GM23338 (cell line): ENCODE measurements around the gene ZCCHC9. TPM values are rescaled to one million over a fixed set of nuclear protein-coding genes. Genes with fewer than 3 reads are reported as not detected.

Source experiments
- ATAC-seq: fragments of 200-7000 bp; cut with Tn5 transposase; 3 replicates; pipeline ENCODE4 v1.9.1; 2020
- DNase-seq: peaks from one replicate; pipeline ENCODE4 v3.0.0-alpha.2; 2015; ENCODE audit warnings: low spot score
- H2AFZ ChIP-seq: fragments of 200-600 bp; sonication (generic); 2 replicates; pipeline ENCODE4 v1.8.0; 2016; ENCODE audit warnings: antibody characterized with exemption, mild to moderate bottlenecking, moderate library complexity
- H3F3A ChIP-seq: fragments of 200-600 bp; sonication (generic); replicated peaks from 2 replicates; pipeline ENCODE4 v1.8.0; 2017; ENCODE audit warnings: antibody characterized with exemption, mixed run types, low read depth
- H3K27ac ChIP-seq: fragments of 200-600 bp; sonication (generic); 2 replicates; pipeline ENCODE4 v1.6.1; 2016; ENCODE audit warnings: low read depth
- H3K27me3 ChIP-seq: fragments of 200-600 bp; sonication (generic); 2 replicates; pipeline ENCODE4 v1.8.0; 2016; ENCODE audit warnings: mild to moderate bottlenecking, mixed run types, moderate library complexity; ENCODE audit not compliant: insufficient read depth
- H3K36me3 ChIP-seq: fragments of 200-600 bp; sonication (generic); 2 replicates; pipeline ENCODE4 v1.8.0; 2016; ENCODE audit warnings: mild to moderate bottlenecking; ENCODE audit not compliant: insufficient read depth
- H3K4me1 ChIP-seq: fragments of 200-600 bp; sonication (generic); 2 replicates; pipeline ENCODE4 v1.8.0; 2016; ENCODE audit warnings: mild to moderate bottlenecking, moderate library complexity; ENCODE audit not compliant: insufficient read depth
- H3K4me2 ChIP-seq: fragments of 200-600 bp; sonication (generic); 2 replicates; pipeline ENCODE4 v1.7.1; 2017; ENCODE audit warnings: mixed run types
- H3K4me3 ChIP-seq: fragments of 200-600 bp; sonication (generic); 2 replicates; pipeline ENCODE4 v1.6.1; 2016; ENCODE audit warnings: mixed run types
- H3K79me2 ChIP-seq: fragments of 200-600 bp; sonication (generic); replicated peaks from 2 replicates; pipeline ENCODE4 v1.8.0; 2017; ENCODE audit warnings: mild to moderate bottlenecking; ENCODE audit not compliant: insufficient read depth
- H3K9me2 ChIP-seq: fragments of 200-600 bp; sonication (generic); 2 replicates; pipeline ENCODE4 v1.8.0; 2017; ENCODE audit not compliant: insufficient read depth
- H4K20me1 ChIP-seq: fragments of 200-600 bp; sonication (generic); replicated peaks from 2 replicates; pipeline ENCODE4 v1.8.0; 2017; ENCODE audit warnings: mild to moderate bottlenecking; ENCODE audit not compliant: insufficient read depth
- H3K27ac Mint-ChIP-seq: 2 replicates; pipeline ENCODE4 v1.8.0; 2020; ENCODE audit warnings: inconsistent platforms, mild to moderate bottlenecking, moderate library complexity, mixed read lengths
- H3K27me3 Mint-ChIP-seq: 3 replicates; pipeline ENCODE4 v1.8.0; 2022; ENCODE audit warnings: low read depth, mild to moderate bottlenecking, moderate library complexity, mixed read lengths, inconsistent platforms; ENCODE audit not compliant: insufficient read depth, poor library complexity
- H3K36me3 Mint-ChIP-seq: 3 replicates; pipeline ENCODE4 v1.8.0; 2021; ENCODE audit warnings: low read depth, mild to moderate bottlenecking, inconsistent platforms, moderate library complexity, mixed read lengths
- H3K4me1 Mint-ChIP-seq: 3 replicates; pipeline ENCODE4 v1.8.0; 2020; ENCODE audit warnings: mild to moderate bottlenecking, inconsistent platforms, mixed read lengths
- H3K4me3 Mint-ChIP-seq: 3 replicates; pipeline ENCODE4 v1.8.0; 2021; ENCODE audit warnings: moderate library complexity, mild to moderate bottlenecking, inconsistent platforms, mixed read lengths
- H3K9me3 Mint-ChIP-seq: 3 replicates; pipeline ENCODE4 v1.8.0; 2020; ENCODE audit warnings: moderate library complexity, mild to moderate bottlenecking, inconsistent platforms, mixed read lengths
- CTCF ChIP-seq, 2 experiments: fragments of 200-600 bp in 1 of 2; sonication (generic) in 1 of 2; conservative IDR thresholded peaks; 2 replicates each; pipeline versions ENCODE4 v1.5.1 to v1.6.1; 2016 to 2017; ENCODE audit warnings: antibody characterized with exemption in 2 of 2, low read depth in 2 of 2, mild to moderate bottlenecking in 2 of 2, moderate library complexity in 1 of 2
- ETS1 ChIP-seq: IDR thresholded peaks from 2 replicates; pipeline ENCODE4 v1.6.1; 2016; ENCODE audit warnings: antibody characterized with exemption
- EZH2 ChIP-seq: fragments of 200-600 bp; sonication (generic); IDR thresholded peaks from one replicate; pipeline ENCODE4 v1.8.0; 2017; ENCODE audit warnings: antibody characterized with exemption, mild to moderate bottlenecking, low read depth; ENCODE audit not compliant: unreplicated experiment
- NANOG ChIP-seq: IDR thresholded peaks from 2 replicates; pipeline ENCODE4 v1.6.1; 2016; ENCODE audit warnings: antibody characterized with exemption, borderline replicate concordance
- POLR2AphosphoS5 ChIP-seq: IDR thresholded peaks from 2 replicates; pipeline ENCODE4 v1.6.1; 2016; ENCODE audit warnings: antibody characterized with exemption, low read depth
- STAT1 ChIP-seq: IDR thresholded peaks from one replicate; pipeline ENCODE4 v1.6.1; 2016; ENCODE audit warnings: antibody characterized with exemption; ENCODE audit not compliant: unreplicated experiment
- ZNF114 ChIP-seq: fragments of 250-450 bp; sonication (Bioruptor Pico); IDR thresholded peaks from 2 replicates; pipeline ENCODE4 v1.5.0; 2020; ENCODE audit warnings: mild to moderate bottlenecking, moderate library complexity
- ZNF462 ChIP-seq: fragments of 250-450 bp; sonication (Bioruptor Pico); IDR thresholded peaks from 2 replicates; pipeline ENCODE4 v1.5.0; 2020; ENCODE audit warnings: mild to moderate bottlenecking, moderate library complexity
- polyA plus RNA-seq: library from polyadenylated mRNA; unstranded; fragments of >200 nt; fragmentation: Nextera tagmentation; extraction: Ambion mirVana; gene quantifications from 2 replicates; pipeline ENCODE4 v1.2.1, GENCODE V29; 2016
- total RNA-seq: library from RNA; depleted of rRNA; stranded (reverse); fragments of >200 nt; shearing (Covaris generic); gene quantifications from 2 replicates; pipeline ENCODE4 v1.2.3, GENCODE V29; 2014

Gene ZCCHC9
- total and polyA plus RNA-seq, 2 experiments from 2014 or later = 31.1 to 48.7 TPM

- TF ChIP-seq STAT1 = no peak
- TF ChIP-seq POLR2AphosphoS5 = no peak
- no peak for TF ChIP-seq NANOG
- TF ChIP-seq ZNF114 (CRISPR knock-in tag) = no peak
Observed at GRCh38 chr5:81297531-81297930, 3.9 kb upstream of the ZCCHC9 start (continued).

- no peaks in the 10 kb centered on the region for H3K27me3 Mint-ChIP-seq
- DNase-seq (peak; percentile 21), ATAC-seq (no peak)
- H3F3A ChIP-seq = no peaks in the 10 kb centered on the region
- H3K27me3 ChIP-seq = no peaks in the 10 kb centered on the region
- H4K20me1 ChIP-seq = no peaks in the 10 kb centered on the region
- peak overlapping the region; percentile 88; the same call in 1 of the 2 replicates for H2AFZ ChIP-seq
- H3K4me1 Mint-ChIP-seq = peaks cover 11% of the 10 kb centered on the region
- H3K4me1 ChIP-seq = peaks cover 9% of the 10 kb centered on the region; the same call in 1 of the 2 replicates
- peak overlapping the region; percentile 98 for H3K27ac Mint-ChIP-seq
- H3K27ac ChIP-seq = peak overlapping the region; percentile 84
- H3K9me2 ChIP-seq = no peaks in the 10 kb centered on the region
- peaks cover 63% of the 10 kb centered on the region for H3K79me2 ChIP-seq
- H3K4me3 ChIP-seq = peak overlapping the region; percentile 65
- H3K36me3 ChIP-seq = no peaks in the 10 kb centered on the region
- peak overlapping the region; percentile 93 for H3K4me3 Mint-ChIP-seq
- TF ChIP-seq EZH2 (no peak), CTCF (conservative IDR thresholded peaks at IDR 0.05; ENCODE audit: low read depth in 2 of 2) (no peak), ETS1 (no peak), ZNF114 (CRISPR knock-in tag) (no peak), ZNF462 (CRISPR knock-in tag) (no peak)
- peak overlapping the region; percentile 89 for H3K4me2 ChIP-seq
- no peaks in the 10 kb centered on the region for H3K9me3 Mint-ChIP-seq
- H3K36me3 Mint-ChIP-seq = no peaks in the 10 kb centered on the region; the same call in 1 of the 3 replicates
Observed at GRCh38 chr5:81300921-81301270, 491 bp upstream of the ZCCHC9 start.
